Fibroblast of villous mesenchyme (primary cell): Measurements from ENCODE around the gene LRPPRC. TPM values are rescaled to one million over a fixed set of nuclear protein-coding genes. Genes with fewer than 3 reads are reported as not detected.
"Not testable (repeated sequence)": the region's sequence is repeated elsewhere in the genome, so short reads cannot be mapped to it uniquely, and the experiment has no call there.

Source experiments
- DNase-seq: peaks from one replicate; pipeline ENCODE4 v3.0.0-alpha.2; 2010; ENCODE audit warnings: low read depth
- H3K4me3 ChIP-seq: 2 replicates; pipeline ENCODE4 v1.5.1; 2011; ENCODE audit warnings: low read depth, mild to moderate bottlenecking, low read length
- total RNA-seq: library from RNA; depleted of rRNA; stranded (reverse); fragments of >200 nt; gene quantifications from 2 replicates; pipeline ENCODE4 v1.2.3, GENCODE V29; 2012
- TF ChIP-seq, protein P1 (sequence below): IDR thresholded peaks from 2 replicates; pipeline ENCODE4 v1.5.1; 2012; ENCODE audit warnings: low read depth, mild to moderate bottlenecking, low read length; ENCODE audit not compliant: insufficient read depth

LRPPRC gene
- total RNA-seq, 1 donor, result 63.9 TPM

DNA sequence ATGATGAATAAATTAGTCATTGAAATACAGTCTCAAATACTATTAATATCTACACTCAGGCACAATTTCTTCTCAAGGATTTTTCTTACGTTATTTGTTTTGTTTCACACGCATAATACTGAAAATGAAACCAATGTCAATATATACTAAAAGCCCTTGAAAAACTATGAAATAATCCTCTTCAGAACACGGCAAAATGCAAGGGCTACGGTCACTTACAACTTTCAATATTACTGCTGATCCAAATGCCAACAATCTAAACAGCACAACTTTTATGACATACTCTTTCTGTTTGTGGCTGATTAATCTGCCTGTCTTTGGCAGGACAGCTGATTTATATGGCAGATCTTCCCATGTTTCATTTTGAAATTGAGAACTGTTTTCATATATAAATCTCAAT is 68.3 kb downstream of the LRPPRC start:
- TF ChIP-seq, protein P1, sequence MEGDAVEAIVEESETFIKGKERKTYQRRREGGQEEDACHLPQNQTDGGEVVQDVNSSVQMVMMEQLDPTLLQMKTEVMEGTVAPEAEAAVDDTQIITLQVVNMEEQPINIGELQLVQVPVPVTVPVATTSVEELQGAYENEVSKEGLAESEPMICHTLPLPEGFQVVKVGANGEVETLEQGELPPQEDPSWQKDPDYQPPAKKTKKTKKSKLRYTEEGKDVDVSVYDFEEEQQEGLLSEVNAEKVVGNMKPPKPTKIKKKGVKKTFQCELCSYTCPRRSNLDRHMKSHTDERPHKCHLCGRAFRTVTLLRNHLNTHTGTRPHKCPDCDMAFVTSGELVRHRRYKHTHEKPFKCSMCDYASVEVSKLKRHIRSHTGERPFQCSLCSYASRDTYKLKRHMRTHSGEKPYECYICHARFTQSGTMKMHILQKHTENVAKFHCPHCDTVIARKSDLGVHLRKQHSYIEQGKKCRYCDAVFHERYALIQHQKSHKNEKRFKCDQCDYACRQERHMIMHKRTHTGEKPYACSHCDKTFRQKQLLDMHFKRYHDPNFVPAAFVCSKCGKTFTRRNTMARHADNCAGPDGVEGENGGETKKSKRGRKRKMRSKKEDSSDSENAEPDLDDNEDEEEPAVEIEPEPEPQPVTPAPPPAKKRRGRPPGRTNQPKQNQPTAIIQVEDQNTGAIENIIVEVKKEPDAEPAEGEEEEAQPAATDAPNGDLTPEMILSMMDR, result no peak
- DNase-seq, result no peak

DNA sequence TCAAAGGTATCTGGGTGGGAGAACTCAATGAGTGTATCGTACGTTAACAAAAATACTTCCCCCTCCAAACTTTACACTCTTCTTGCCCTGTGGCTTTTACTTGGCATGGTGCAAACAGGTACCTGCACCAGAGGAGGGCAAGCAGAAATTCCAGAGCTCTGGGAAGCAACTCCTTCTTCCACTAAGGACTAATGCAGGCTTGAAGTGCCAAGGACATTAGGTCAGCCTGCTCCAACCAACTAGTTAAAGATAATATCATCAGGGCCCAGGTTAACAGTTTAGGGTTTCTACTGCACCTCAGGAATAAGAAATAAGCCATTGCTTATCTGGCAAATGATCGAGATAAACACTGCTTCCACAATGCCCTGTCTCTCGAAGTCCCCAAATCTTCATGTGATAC is 70.4 kb downstream of the LRPPRC start:
- H3K4me3 ChIP-seq, result no peak overlapping the region
- TF ChIP-seq, protein P1, result no peak
- no peak for DNase-seq

More for the DNA sequence above, 68.3 kb downstream of the LRPPRC start:
- no peak overlapping the region for H3K4me3 ChIP-seq

DNA sequence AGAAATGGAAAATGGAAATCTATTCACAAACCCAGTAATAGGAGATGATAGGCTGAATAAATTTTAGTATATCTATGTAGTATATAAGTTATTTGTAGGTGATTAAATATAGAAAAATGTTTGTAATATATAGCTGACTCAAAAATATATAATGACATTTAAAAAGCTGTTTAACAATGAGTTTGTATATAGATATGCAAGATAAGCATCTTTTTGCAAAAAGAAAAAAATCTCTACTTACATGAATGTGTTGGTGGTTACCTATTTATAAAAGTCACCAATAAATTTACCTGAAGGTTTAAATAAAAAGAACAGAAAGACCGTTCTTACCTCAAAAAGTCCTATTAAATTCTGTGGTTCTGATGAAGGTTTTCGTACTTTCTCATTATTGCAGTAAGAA is 71.3 kb downstream of the LRPPRC start:
- no peak for DNase-seq
- TF ChIP-seq, protein P1, result no peak

DNA sequence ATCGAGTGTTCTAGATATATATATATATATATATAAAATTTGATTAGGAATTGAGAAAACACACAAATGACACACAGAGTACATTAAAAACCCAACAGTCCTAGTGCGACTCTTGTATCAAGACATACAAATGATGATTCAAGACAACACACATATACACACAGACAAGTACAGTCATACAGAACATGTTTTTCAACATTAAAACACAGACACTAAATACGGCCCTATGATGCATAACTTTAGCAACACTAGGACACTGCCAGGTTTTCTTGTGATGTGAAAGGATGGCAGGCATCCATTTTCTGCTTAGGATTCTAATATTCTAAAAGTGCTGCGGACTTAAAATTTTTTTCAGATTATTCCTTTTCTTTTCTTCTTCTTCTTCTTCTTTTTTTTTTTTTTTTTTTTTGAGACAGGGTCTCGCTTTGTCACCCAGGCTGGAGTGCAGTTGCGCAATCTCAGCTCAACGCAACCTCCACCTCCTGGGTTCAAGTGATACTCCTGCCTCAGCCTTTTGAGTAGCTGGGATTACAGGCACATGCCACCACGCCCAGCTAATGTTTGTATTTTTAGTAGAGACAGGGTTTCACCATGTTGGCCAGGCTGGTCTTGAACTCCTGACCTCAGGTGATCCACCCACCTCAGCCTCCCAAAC is 84.5 kb downstream of the LRPPRC start:
- DNase-seq, H3K4me3 ChIP-seq: not testable (repeated sequence)

More for the DNA sequence above, 71.3 kb downstream of the LRPPRC start:
- H3K4me3 ChIP-seq, result no peak overlapping the region

DNA sequence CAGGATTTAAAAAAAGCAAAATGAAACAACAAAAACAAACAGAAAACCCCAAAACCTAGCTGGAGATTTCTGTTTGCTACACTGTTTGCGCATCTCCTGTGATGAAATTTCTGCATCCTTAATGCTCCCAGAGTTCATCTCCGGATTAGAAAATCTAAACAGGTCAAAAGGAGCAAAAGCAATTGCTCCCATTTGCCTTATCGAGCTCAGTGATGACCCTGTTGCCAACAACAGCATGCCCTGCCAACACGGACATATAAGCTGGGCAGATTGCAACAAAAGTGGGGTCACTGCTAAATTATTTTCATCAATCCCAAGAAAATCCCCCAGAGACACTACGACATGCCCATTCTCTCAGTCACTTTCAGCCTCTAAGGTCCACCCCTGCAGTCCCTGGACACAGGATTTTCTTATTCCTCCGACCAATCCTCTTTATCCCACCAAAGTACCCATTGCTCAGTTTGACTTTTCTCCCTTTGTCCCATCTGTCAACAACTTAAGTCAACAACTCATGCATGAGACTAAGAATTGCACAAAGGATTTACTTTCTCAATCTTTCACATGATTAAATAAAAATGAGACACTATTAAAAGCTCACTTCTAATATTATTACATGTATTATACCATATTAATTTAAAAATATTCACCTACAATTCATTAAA is 89.2 kb downstream of the LRPPRC start:
- DNase-seq, result no peak
- TF ChIP-seq, protein P1, result no peak
- H3K4me3 ChIP-seq, result no peak overlapping the region

DNA sequence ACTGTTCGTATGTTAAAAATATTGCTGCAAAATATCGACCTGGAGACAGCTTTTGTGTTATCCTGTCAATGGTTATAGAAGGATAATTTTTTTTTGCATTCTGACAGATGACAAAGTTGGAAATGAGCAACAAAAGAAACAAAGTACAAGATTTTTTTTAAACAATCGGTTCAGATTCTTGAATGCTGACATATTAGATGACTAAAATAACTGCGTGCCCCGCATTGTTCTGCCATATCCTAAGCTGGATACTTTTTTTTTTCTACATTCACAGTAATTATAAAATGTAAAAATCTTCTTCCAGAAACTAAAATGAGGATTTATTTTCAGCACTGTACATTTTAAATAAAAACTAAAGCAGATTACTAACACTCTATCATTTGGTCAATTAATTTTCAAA is 89.9 kb downstream of the LRPPRC start:
- TF ChIP-seq, protein P1, result no peak
- DNase-seq, result no peak
- H3K4me3 ChIP-seq, result no peak overlapping the region

DNA sequence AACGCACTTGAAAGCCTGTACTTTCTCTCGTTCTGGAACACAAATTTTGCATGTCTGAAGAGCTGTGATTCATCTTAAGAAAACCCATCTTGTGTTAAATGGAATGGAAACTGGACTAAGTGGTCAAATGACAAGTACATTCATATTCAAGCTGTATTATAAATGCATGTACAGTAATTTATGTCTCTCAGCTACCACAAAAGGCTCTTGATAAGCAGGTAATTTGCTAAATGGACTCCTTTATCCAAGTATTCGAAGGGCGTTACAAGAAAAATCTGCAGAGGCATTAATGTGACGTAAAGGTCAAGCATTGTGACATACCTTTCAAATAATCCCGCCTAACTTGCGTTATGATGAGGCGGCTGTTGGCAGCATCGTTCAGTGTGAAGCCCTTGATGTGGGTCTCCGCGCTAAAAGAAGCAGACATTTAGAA is 90.4 kb downstream of the LRPPRC start:
- no peak overlapping the region for H3K4me3 ChIP-seq
- DNase-seq, result no peak
- TF ChIP-seq, protein P1, result no peak
